IPS-NIHi11 (cell line): ENCODE results near the gene MFN2.
"Not testable (repeated sequence)": the region's sequence is repeated elsewhere in the genome, so short reads cannot be mapped to it uniquely, and the experiment has no call there.

ENCODE experiments used
- DNase-seq: peaks from one replicate; pipeline ENCODE4 v3.0.0; 2012; ENCODE audit warnings: mixed read lengths, low spot score

The MFN2 gene

GRCh38 chr1:11979851-11980675, at the start of gene MFN2:
Gene MFN2 (plus strand): TSS chr1:11980444. CDS start chr1:11989169, 8,725 bp downstream.
- DNase-seq: peak; percentile 99

- DNase-seq: no peak
These were observed 49.4 kb upstream of the MFN2 start for GRCh38 chr1:11930571-11931445.

GRCh38 chr1:11931845-11932244, 48.4 kb upstream of the MFN2 start:
- no peak for DNase-seq

GRCh38 chr1:11934302-11935056, 45.8 kb upstream of the MFN2 start, which contains the start of gene PLOD1:
Gene PLOD1 (plus strand): TSS chr1:11934717. CDS start chr1:11934780, 63 bp downstream.
- peak; percentile 89 for DNase-seq

GRCh38 chr1:11935057-11935412, 45.2 kb upstream of the MFN2 start:
- no peak for DNase-seq

- DNase-seq: not testable (repeated sequence)
These were observed 44.5 kb upstream of the MFN2 start for GRCh38 chr1:11935733-11936132.

- no peak for DNase-seq
These were observed 41.3 kb upstream of the MFN2 start for GRCh38 chr1:11938722-11939526.

- DNase-seq: not testable (repeated sequence)
These were observed 40.5 kb upstream of the MFN2 start for GRCh38 chr1:11939794-11940193.

- DNase-seq: no peak
These were observed 39.9 kb upstream of the MFN2 start for GRCh38 chr1:11940260-11940921.

GRCh38 chr1:11942280-11942679, 38.0 kb upstream of the MFN2 start:
- DNase-seq: no peak

- no peak for DNase-seq
These were observed 36.6 kb upstream of the MFN2 start for GRCh38 chr1:11943619-11944018.

- DNase-seq: peak; percentile 65
These were observed 35.8 kb upstream of the MFN2 start for GRCh38 chr1:11944358-11944931.

- no peak for DNase-seq
These were observed 33.6 kb upstream of the MFN2 start for GRCh38 chr1:11946647-11947046.

- DNase-seq: peak; percentile 57
These were observed 31.3 kb upstream of the MFN2 start for GRCh38 chr1:11948822-11949458.

- no peak for DNase-seq
These were observed 28.3 kb upstream of the MFN2 start for GRCh38 chr1:11951901-11952300.

- DNase-seq: no peak
These were observed 27.7 kb upstream of the MFN2 start for GRCh38 chr1:11952455-11953109.

GRCh38 chr1:11955221-11955620, 25.0 kb upstream of the MFN2 start:
- DNase-seq: no peak

GRCh38 chr1:11957398-11957797, 22.8 kb upstream of the MFN2 start:
- no peak for DNase-seq

- no peak for DNase-seq
These were observed 22.3 kb upstream of the MFN2 start for GRCh38 chr1:11957897-11958296.
